Stimulated activated CD8-positive, alpha-beta memory T cell treated with anti-CD3 and anti-CD28 coated beads, Interleukin-7, amount 100 ng/mL, for 24 hours (primary cell): Measurements from ENCODE around the gene NEDD4L.

Source experiments
- DNase-seq: peaks from one replicate; pipeline ENCODE4 v3.0.0-alpha.2; 2020; ENCODE audit warnings: low read depth

Gene NEDD4L

GRCh38 chr18:58052960-58053359 is 8.9 kb downstream of the NEDD4L start:
- DNase-seq: no peak

GRCh38 chr18:58054041-58054781 is 10.2 kb downstream of the NEDD4L start:
- DNase-seq: no peak

GRCh38 chr18:58055890-58056558 is 12.0 kb downstream of the NEDD4L start:
- no peak for DNase-seq

GRCh38 chr18:58056852-58057251 is 12.8 kb downstream of the NEDD4L start:
- DNase-seq: no peak

GRCh38 chr18:58057291-58057965 is 13.4 kb downstream of the NEDD4L start:
- DNase-seq: no peak

- no peak for DNase-seq
Observed at GRCh38 chr18:58058720-58059119, 14.7 kb downstream of the NEDD4L start.

GRCh38 chr18:58060254-58060653 is 16.2 kb downstream of the NEDD4L start:
- no peak for DNase-seq

- DNase-seq: no peak
Observed at GRCh38 chr18:58061349-58061748, 17.3 kb downstream of the NEDD4L start.

- no peak for DNase-seq
Observed at GRCh38 chr18:58064406-58064998, 20.5 kb downstream of the NEDD4L start.

- no peak for DNase-seq
Observed at GRCh38 chr18:58065956-58066355, 21.9 kb downstream of the NEDD4L start.

GRCh38 chr18:58067601-58068000 is 23.6 kb downstream of the NEDD4L start:
- DNase-seq: no peak

- no peak for DNase-seq
Observed at GRCh38 chr18:58069099-58069498, 25.1 kb downstream of the NEDD4L start.

- no peak for DNase-seq
Observed at GRCh38 chr18:58069721-58070292, 25.8 kb downstream of the NEDD4L start.

- DNase-seq: no peak
Observed at GRCh38 chr18:58076052-58076451, 32.0 kb downstream of the NEDD4L start.

GRCh38 chr18:58077329-58077728 is 33.3 kb downstream of the NEDD4L start:
- no peak for DNase-seq

- no peak for DNase-seq
Observed at GRCh38 chr18:58078889-58079573, 35.0 kb downstream of the NEDD4L start.

- no peak for DNase-seq
Observed at GRCh38 chr18:58080451-58080850, 36.4 kb downstream of the NEDD4L start.

- no peak for DNase-seq
Observed at GRCh38 chr18:58087928-58088690, 44.1 kb downstream of the NEDD4L start.

GRCh38 chr18:58088691-58089065 is 44.7 kb downstream of the NEDD4L start:
- no peak for DNase-seq

- DNase-seq: no peak
Observed at GRCh38 chr18:58091099-58091611, 47.1 kb downstream of the NEDD4L start.

- DNase-seq: no peak
Observed at GRCh38 chr18:58093311-58093803, 49.3 kb downstream of the NEDD4L start.
